CD1c-positive myeloid dendritic cell (primary cell): Measurements from ENCODE around the gene PLA2G5.
"Not testable (repeated sequence)": the region's sequence is repeated elsewhere in the genome, so short reads cannot be mapped to it uniquely, and the experiment has no call there.

Experiments used
- DNase-seq: peaks from one replicate; pipeline ENCODE4 v3.0.0-alpha.2; 2016; ENCODE audit errors: extremely low spot score

The PLA2G5 gene

GRCh38 chr1:20117236-20117635, 47.2 kb downstream of the PLA2G5 start:
- no peak for DNase-seq

GRCh38 chr1:20119347-20119746, 49.4 kb downstream of the PLA2G5 start, which contains the start of gene PLA2G2D:
PLA2G2D (minus strand) TSS chr1:20119536; CDS start chr1:20119498, 38 bp downstream.
- DNase-seq: peak; percentile 5

- no peak for DNase-seq
Observed at GRCh38 chr1:20120796-20121195, 50.8 kb downstream of the PLA2G5 start.

GRCh38 chr1:20123722-20124455, 53.9 kb downstream of the PLA2G5 start:
- DNase-seq: peak; percentile 16

- peak; percentile 4 for DNase-seq
Observed at GRCh38 chr1:20124456-20125057, 54.6 kb downstream of the PLA2G5 start.

GRCh38 chr1:20125100-20125499, 55.1 kb downstream of the PLA2G5 start:
- DNase-seq: no peak

GRCh38 chr1:20126041-20126805, 56.2 kb downstream of the PLA2G5 start:
- DNase-seq: peak; percentile 3

- DNase-seq: no peak
Observed at GRCh38 chr1:20126806-20127440, 56.9 kb downstream of the PLA2G5 start.

- not testable (repeated sequence) for DNase-seq
Observed at GRCh38 chr1:20130518-20130917, 60.5 kb downstream of the PLA2G5 start.

- DNase-seq: no peak
Observed at GRCh38 chr1:20134995-20135394, 65.0 kb downstream of the PLA2G5 start.

- no peak for DNase-seq
Observed at GRCh38 chr1:20136249-20136648, 66.3 kb downstream of the PLA2G5 start.

GRCh38 chr1:20137055-20137454, 67.1 kb downstream of the PLA2G5 start:
- no peak for DNase-seq

- no peak for DNase-seq
Observed at GRCh38 chr1:20137604-20138003, 67.6 kb downstream of the PLA2G5 start.

- no peak for DNase-seq
Observed at GRCh38 chr1:20138346-20138745, 68.4 kb downstream of the PLA2G5 start.

GRCh38 chr1:20138961-20139550, 69.1 kb downstream of the PLA2G5 start, which contains the start of gene PLA2G2F:
PLA2G2F (plus strand) TSS chr1:20139323; CDS start chr1:20139428, 105 bp downstream.
- no peak for DNase-seq

GRCh38 chr1:20139776-20140612, 70.0 kb downstream of the PLA2G5 start:
- no peak for DNase-seq

- DNase-seq: no peak
Observed at GRCh38 chr1:20141001-20141400, 71.0 kb downstream of the PLA2G5 start.

GRCh38 chr1:20141466-20141865, 71.5 kb downstream of the PLA2G5 start:
- no peak for DNase-seq
